Smooth muscle cell (in vitro differentiated cells): ENCODE measurements around the gene HTRA3. TPM values are rescaled to one million over a fixed set of nuclear protein-coding genes. Genes with fewer than 3 reads are reported as not detected.

Experiments
- DNase-seq: peaks from one replicate; lab custom pipeline; 2025; ENCODE audit not compliant: unreplicated experiment; lab: John Stamatoyannopoulos, UW
- H2AFZ ChIP-seq: fragments of 200-600 bp; sonication (generic); 2 replicates; pipeline ENCODE4 v1.6.0; 2016; ENCODE audit warnings: antibody characterized with exemption, low read depth, mild to moderate bottlenecking
- H3F3A ChIP-seq: fragments of 200-600 bp; sonication (generic); 2 replicates; pipeline ENCODE4 v1.6.0; 2017; ENCODE audit warnings: antibody characterized with exemption, low read depth
- H3K27ac ChIP-seq: fragments of 200-600 bp; sonication (generic); 2 replicates; pipeline ENCODE4 v1.5.1; 2016; ENCODE audit warnings: low read depth, mild to moderate bottlenecking
- H3K27me3 ChIP-seq: fragments of 200-600 bp; sonication (generic); 2 replicates; pipeline ENCODE4 v1.6.1; 2016; ENCODE audit warnings: low read depth, mild to moderate bottlenecking
- H3K36me3 ChIP-seq: fragments of 200-600 bp; sonication (generic); 2 replicates; pipeline ENCODE4 v1.5.1; 2016; ENCODE audit warnings: low read depth
- H3K4me1 ChIP-seq: fragments of 200-600 bp; sonication (generic); 2 replicates; pipeline ENCODE4 v1.5.1; 2016; ENCODE audit warnings: low read depth
- H3K4me2 ChIP-seq: fragments of 200-600 bp; sonication (generic); 2 replicates; pipeline ENCODE4 v1.6.0; 2016; ENCODE audit warnings: mild to moderate bottlenecking
- H3K4me3 ChIP-seq: fragments of 200-600 bp; sonication (generic); 2 replicates; pipeline ENCODE4 v1.5.1; 2016; ENCODE audit warnings: mild to moderate bottlenecking
- H3K79me2 ChIP-seq: fragments of 200-600 bp; sonication (generic); 2 replicates; pipeline ENCODE4 v1.6.0; 2016; ENCODE audit warnings: low read depth, mild to moderate bottlenecking
- H3K9ac ChIP-seq: fragments of 200-600 bp; sonication (generic); 2 replicates; pipeline ENCODE4 v1.6.0; 2016; ENCODE audit warnings: low read depth
- H3K9me3 ChIP-seq: fragments of 200-600 bp; sonication (generic); replicated peaks from 2 replicates; pipeline ENCODE4 v1.5.1; 2016; ENCODE audit warnings: low read depth
- H4K20me1 ChIP-seq: fragments of 200-600 bp; sonication (generic); 2 replicates; pipeline ENCODE4 v1.6.0; 2016; ENCODE audit warnings: low read depth
- WGBS: methylation state at CpG from one replicate; pipeline ENCODE4 v1.1.7; 2016; ENCODE audit warnings: low lambda C conversion rate; 5-methylcytosine and 5-hydroxymethylcytosine counted together
- polyA plus RNA-seq: library from polyadenylated mRNA; unstranded; fragments of >200 nt; fragmentation: Nextera tagmentation; extraction: Ambion mirVana; gene quantifications from 2 replicates; pipeline ENCODE4 v1.2.1, GENCODE V29; 2016
- total RNA-seq: library from RNA; depleted of rRNA; stranded (reverse); fragments of >200 nt; gene quantifications from 2 replicates; pipeline ENCODE4 v1.2.3, GENCODE V29; 2014
- TF ChIP-seq, protein P1 (sequence below): fragments of 200-600 bp; sonication (generic); IDR thresholded peaks from 2 replicates; pipeline ENCODE4 v1.5.1; 2017; ENCODE audit warnings: borderline replicate concordance, mild to moderate bottlenecking, antibody characterized with exemption; ENCODE audit not compliant: insufficient read depth, poor library complexity, severe bottlenecking

Gene HTRA3
- total and polyA plus RNA-seq, 2 experiments from 2014 or later = 77.7 to 227 TPM

DNA sequence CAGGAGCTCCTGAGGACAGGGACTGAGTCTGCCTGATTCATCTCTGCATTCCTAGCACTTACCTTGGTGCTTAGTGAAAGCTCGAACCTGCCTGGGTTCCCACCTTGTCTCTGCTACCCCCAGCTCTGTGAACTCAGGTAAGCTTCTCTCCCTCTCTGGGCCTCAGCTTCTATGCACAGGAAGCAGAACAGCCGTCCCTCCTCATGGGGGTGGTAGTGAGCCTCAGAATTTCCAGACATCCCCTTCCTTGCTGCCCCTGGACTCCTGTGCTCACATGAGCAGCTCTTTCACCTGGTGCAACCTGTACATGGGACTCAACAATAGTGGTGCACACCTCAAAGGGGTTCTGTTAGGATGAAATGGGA, 50.8 kb downstream of the HTRA3 start:
- Histone ChIP-seq H3K27ac (no peak overlapping the region), H3K4me1 (peaks cover 5% of the 10 kb centered on the region), H3K4me2 (no peak overlapping the region), H3K4me3 (no peak overlapping the region), H3K9me3 (no peaks in the 10 kb centered on the region), H3K27me3 (no peaks in the 10 kb centered on the region), H3K36me3 (no peaks in the 10 kb centered on the region), H3K9ac (no peak overlapping the region), H2AFZ (no peak overlapping the region), H4K20me1 (no peaks in the 10 kb centered on the region), H3F3A (peaks cover 3% of the 10 kb centered on the region), H3K79me2 (no peaks in the 10 kb centered on the region)
- no peak for DNase-seq
- WGBS = 83% methylated on average over 2 of the region's 2 CpGs
- TF ChIP-seq, protein P1, sequence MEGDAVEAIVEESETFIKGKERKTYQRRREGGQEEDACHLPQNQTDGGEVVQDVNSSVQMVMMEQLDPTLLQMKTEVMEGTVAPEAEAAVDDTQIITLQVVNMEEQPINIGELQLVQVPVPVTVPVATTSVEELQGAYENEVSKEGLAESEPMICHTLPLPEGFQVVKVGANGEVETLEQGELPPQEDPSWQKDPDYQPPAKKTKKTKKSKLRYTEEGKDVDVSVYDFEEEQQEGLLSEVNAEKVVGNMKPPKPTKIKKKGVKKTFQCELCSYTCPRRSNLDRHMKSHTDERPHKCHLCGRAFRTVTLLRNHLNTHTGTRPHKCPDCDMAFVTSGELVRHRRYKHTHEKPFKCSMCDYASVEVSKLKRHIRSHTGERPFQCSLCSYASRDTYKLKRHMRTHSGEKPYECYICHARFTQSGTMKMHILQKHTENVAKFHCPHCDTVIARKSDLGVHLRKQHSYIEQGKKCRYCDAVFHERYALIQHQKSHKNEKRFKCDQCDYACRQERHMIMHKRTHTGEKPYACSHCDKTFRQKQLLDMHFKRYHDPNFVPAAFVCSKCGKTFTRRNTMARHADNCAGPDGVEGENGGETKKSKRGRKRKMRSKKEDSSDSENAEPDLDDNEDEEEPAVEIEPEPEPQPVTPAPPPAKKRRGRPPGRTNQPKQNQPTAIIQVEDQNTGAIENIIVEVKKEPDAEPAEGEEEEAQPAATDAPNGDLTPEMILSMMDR = no peak

DNA sequence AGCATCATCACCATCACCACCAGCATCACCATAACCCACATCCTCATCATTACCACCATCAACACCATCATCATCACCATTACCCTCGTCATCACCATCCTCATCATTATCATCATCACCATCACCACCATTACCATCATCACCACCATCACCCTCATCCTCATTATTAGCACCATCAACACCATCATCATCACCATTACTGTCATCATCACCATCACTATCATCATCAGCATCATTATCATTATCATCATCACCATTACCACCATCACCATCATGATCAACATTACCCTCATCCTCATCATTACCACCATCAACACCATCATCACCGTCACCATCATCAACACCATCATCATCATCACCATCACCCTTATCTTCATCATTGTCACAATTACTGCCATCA, 51.7 kb downstream of the HTRA3 start:
- H3K9ac ChIP-seq = no peak overlapping the region
- peaks cover 2% of the 10 kb centered on the region for H3K4me1 ChIP-seq
- 88% methylated on average over 2 of the region's 2 CpGs for WGBS
- no peak overlapping the region for H3K4me3 ChIP-seq
- H4K20me1 ChIP-seq = no peaks in the 10 kb centered on the region
- DNase-seq = no peak
- H3K79me2 ChIP-seq = no peaks in the 10 kb centered on the region
- no peaks in the 10 kb centered on the region for H3K36me3 ChIP-seq
- no peak overlapping the region for H3K4me2 ChIP-seq
- TF ChIP-seq, protein P1 = no peak
- no peaks in the 10 kb centered on the region for H3F3A ChIP-seq
- no peak overlapping the region for H2AFZ ChIP-seq
- H3K9me3 ChIP-seq = no peaks in the 10 kb centered on the region
- no peak overlapping the region for H3K27ac ChIP-seq
- H3K27me3 ChIP-seq = no peaks in the 10 kb centered on the region

DNA sequence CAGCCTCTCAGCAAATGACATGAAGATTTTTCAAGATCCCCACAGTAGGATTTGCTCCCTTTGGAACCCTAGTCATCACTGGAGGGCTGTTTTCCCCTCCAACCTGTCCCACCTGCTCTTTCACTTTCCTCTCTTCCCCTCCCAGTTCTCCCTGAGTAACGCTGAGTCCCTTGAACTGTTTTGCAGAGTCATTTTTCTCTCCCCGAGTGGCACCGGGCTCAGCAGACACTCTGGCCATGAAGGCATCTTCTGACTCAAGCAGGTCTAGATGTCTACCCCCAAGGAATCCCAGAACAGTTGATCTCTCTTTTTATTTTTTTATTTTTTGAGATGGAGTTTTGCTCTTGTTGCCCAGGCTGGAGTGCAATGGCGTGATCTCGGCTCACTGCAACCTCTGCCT, 52.2 kb downstream of the HTRA3 start:
- Histone ChIP-seq H3K27ac (no peak overlapping the region), H3K4me2 (no peak overlapping the region), H3K27me3 (no peaks in the 10 kb centered on the region), H3K9ac (no peak overlapping the region), H2AFZ (no peak overlapping the region), H3K36me3 (no peaks in the 10 kb centered on the region), H3K9me3 (no peaks in the 10 kb centered on the region), H4K20me1 (no peaks in the 10 kb centered on the region), H3F3A (no peaks in the 10 kb centered on the region), H3K79me2 (no peaks in the 10 kb centered on the region), H3K4me3 (no peak overlapping the region), H3K4me1 (no peaks in the 10 kb centered on the region)
- no peak for DNase-seq
- TF ChIP-seq, protein P1 = no peak
- WGBS = 93% methylated on average over 5 of the region's 5 CpGs
